Tibial nerve (tissue), 4 donors: ENCODE measurements around the gene SPAG7. TPM values are rescaled to one million over a fixed set of nuclear protein-coding genes. Genes with fewer than 3 reads are reported as not detected.

ENCODE experiments used
- DNase-seq, 2 donors: peaks; one replicate each; pipeline ENCODE4 v3.0.0-alpha.2; 2019; ENCODE audit warnings: low spot score in 2 of 2
- H3K27ac ChIP-seq, 4 donors: fragments of 200-600 bp; sonication (generic) in 3 of 4; one replicate each; pipeline ENCODE4 v1.5.1; 2017 to 2019; ENCODE audit warnings: mild to moderate bottlenecking in 1 of 4
- H3K27me3 ChIP-seq, 2 donors: fragments of 200-600 bp; sonication (generic) in 1 of 2; one replicate each; pipeline versions ENCODE4 v1.5.1 to v1.6.0; 2017 to 2019
- H3K36me3 ChIP-seq, 3 donors: fragments of 200-600 bp; sonication (generic); one replicate each; pipeline ENCODE4 v1.5.1; 2018 to 2019
- H3K4me1 ChIP-seq, 4 donors: fragments of 200-600 bp; sonication (generic) in 3 of 4; one replicate each; pipeline ENCODE4 v1.5.1; 2017 to 2019
- H3K4me3 ChIP-seq, 4 donors: fragments of 200-600 bp; sonication (generic) in 3 of 4; one replicate each; pipeline ENCODE4 v1.5.1; 2017 to 2019; ENCODE audit warnings: mild to moderate bottlenecking in 1 of 4, moderate library complexity in 1 of 4
- H3K9me3 ChIP-seq, 4 donors: fragments of 200-600 bp; sonication (generic) in 3 of 4; one replicate each; pipeline ENCODE4 v1.5.1; 2017 to 2019
- EP300 ChIP-seq, 2 donors: sonication (generic); formaldehyde crosslinking; IDR thresholded peaks; one replicate each; pipeline ENCODE4 v1.6.1; 2017; ENCODE audit warnings: antibody characterized with exemption in 2 of 2, mild to moderate bottlenecking in 1 of 2
- POLR2A ChIP-seq, 2 donors: fragments of 450-650 bp; IDR thresholded peaks; one replicate each; pipeline ENCODE4 v1.6.1; 2017; ENCODE audit warnings: antibody characterized with exemption in 2 of 2, mild to moderate bottlenecking in 2 of 2, moderate library complexity in 2 of 2
- WGBS, 2 donors: methylation state at CpG; one replicate each; pipeline ENCODE4 v1.1.5; 2018; 5-methylcytosine and 5-hydroxymethylcytosine counted together
- total RNA-seq, 4 donors: library from RNA; depleted of rRNA; stranded (reverse); fragments of >200 nt; gene quantifications; one replicate each; pipeline ENCODE4 v1.1.0, GENCODE V29; 2016
- TF ChIP-seq, protein P1 (sequence below), 5 experiments: fragments of 200-600 bp in 3 of 5; fragments of 450-650 bp in 2 of 5; sonication (generic) in 3 of 5; IDR thresholded peaks; one replicate each; pipeline ENCODE4 v1.5.1; 2016 to 2019; ENCODE audit warnings: antibody characterized with exemption in 5 of 5, mild to moderate bottlenecking in 3 of 5, moderate library complexity in 2 of 5

SPAG7 gene
- total RNA-seq, 4 donors from 2014 or later, result 36.9 to 70.0 (median 42.0) TPM

- 63 to 71% methylated on average over 11 of the region's 11 CpGs for WGBS, 2 donors
- Histone ChIP-seq H3K27ac (peak overlapping the region in 1 of 4 donors; percentile 95), H3K36me3 (peaks cover 0 to 46% (median 33%) of the 10 kb centered on the region in 3 donors), H3K27me3 (no peaks in the 10 kb centered on the region), H3K9me3 (no peaks in the 10 kb centered on the region), H3K4me1 (peaks cover 0 to 37% (median 22%) of the 10 kb centered on the region in 4 donors), H3K4me3 (peak overlapping the region in 1 of 4 donors; percentile 86)
- peak in 1 of 2 donors; percentile 37 for DNase-seq
- TF ChIP-seq, protein P1, sequence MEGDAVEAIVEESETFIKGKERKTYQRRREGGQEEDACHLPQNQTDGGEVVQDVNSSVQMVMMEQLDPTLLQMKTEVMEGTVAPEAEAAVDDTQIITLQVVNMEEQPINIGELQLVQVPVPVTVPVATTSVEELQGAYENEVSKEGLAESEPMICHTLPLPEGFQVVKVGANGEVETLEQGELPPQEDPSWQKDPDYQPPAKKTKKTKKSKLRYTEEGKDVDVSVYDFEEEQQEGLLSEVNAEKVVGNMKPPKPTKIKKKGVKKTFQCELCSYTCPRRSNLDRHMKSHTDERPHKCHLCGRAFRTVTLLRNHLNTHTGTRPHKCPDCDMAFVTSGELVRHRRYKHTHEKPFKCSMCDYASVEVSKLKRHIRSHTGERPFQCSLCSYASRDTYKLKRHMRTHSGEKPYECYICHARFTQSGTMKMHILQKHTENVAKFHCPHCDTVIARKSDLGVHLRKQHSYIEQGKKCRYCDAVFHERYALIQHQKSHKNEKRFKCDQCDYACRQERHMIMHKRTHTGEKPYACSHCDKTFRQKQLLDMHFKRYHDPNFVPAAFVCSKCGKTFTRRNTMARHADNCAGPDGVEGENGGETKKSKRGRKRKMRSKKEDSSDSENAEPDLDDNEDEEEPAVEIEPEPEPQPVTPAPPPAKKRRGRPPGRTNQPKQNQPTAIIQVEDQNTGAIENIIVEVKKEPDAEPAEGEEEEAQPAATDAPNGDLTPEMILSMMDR (IDR thresholded peaks at IDR 0.05), result no peak
- no peak for TF ChIP-seq POLR2A (IDR thresholded peaks at IDR 0.05)
- TF ChIP-seq EP300 (IDR thresholded peaks at IDR 0.05), result no peak
Measured at GRCh38 chr17:5000237-5000639, 32.6 kb upstream of the SPAG7 start.

GRCh38 chr17:4999430-5000093, 31.9 kb upstream of the SPAG7 start:
- TF ChIP-seq EP300 (IDR thresholded peaks at IDR 0.05), result no peak
- TF ChIP-seq, protein P1 (IDR thresholded peaks at IDR 0.05), result no peak
- TF ChIP-seq POLR2A (IDR thresholded peaks at IDR 0.05), result no peak
- WGBS, 2 donors, result 63 to 68% methylated on average over 12 of the region's 12 CpGs
- peak overlapping the region in 3 of 4 donors; percentile 91 to 96 (median 95) for H3K27ac ChIP-seq
- peaks cover 0 to 39% (median 26%) of the 10 kb centered on the region in 3 donors for H3K36me3 ChIP-seq
- no peaks in the 10 kb centered on the region for H3K9me3 ChIP-seq
- H3K4me1 ChIP-seq, result peaks cover 0 to 37% (median 22%) of the 10 kb centered on the region in 4 donors
- peak overlapping the region in 3 of 4 donors; percentile 69 to 96 (median 86) for H3K4me3 ChIP-seq
- H3K27me3 ChIP-seq, result no peaks in the 10 kb centered on the region
- no peak for DNase-seq

DNA sequence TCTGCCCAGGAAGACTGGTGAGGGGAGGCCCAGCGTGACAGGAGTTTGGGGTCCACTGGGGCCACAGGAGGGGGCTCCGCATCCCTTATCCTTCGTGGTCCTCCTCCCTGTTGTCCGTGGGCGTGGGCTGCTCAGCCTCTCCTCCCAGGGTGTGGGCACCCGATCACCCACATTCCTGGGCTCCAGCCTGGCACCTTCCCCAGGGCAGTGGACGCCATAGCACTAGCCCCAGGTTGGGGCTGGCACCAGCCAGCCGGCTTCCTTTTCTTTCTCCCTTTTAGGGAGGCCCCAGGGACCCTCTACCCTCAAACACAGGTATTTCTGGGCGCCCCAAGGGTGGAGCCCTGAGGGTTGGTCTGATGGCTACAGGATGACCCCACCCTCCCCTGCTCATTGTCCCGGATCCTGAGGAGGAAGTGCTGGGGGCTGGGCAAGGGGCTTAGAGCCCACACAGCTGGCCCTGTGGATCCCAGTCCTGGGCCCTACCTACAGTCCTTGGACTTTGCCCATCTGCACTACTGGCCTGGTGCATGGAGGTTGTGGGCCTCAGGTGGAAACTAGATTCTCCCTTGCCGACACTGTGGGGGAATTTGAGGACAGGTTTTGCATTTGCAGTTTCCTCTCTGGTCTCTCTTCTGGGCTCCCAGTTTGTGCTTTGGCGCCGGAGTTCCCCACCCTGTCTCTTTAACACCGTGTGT, 31.3 kb upstream of the SPAG7 start:
- no peak for TF ChIP-seq POLR2A (IDR thresholded peaks at IDR 0.05)
- TF ChIP-seq, protein P1 (IDR thresholded peaks at IDR 0.05), result no peak
- TF ChIP-seq EP300 (IDR thresholded peaks at IDR 0.05), result no peak
- Histone ChIP-seq H3K27me3 (no peaks in the 10 kb centered on the region), H3K27ac (peak overlapping the region in 3 of 4 donors; percentile 91 to 96 (median 95)), H3K4me3 (peak overlapping the region; percentile 69 to 96 (median 88)), H3K4me1 (peaks cover 0 to 37% (median 22%) of the 10 kb centered on the region in 4 donors), H3K36me3 (peaks cover 0 to 32% (median 19%) of the 10 kb centered on the region in 3 donors), H3K9me3 (no peaks in the 10 kb centered on the region)
- no peak for DNase-seq
- 14 to 16% methylated on average over 11 to 12 of the region's 14 CpGs for WGBS, 2 donors

- DNase-seq, result no peak
- H3K9me3 ChIP-seq, result no peaks in the 10 kb centered on the region
- 1% methylated on average over 53 to 55 of the region's 55 CpGs for WGBS, 2 donors
- H3K27ac ChIP-seq, result peak overlapping the region; percentile 89 to 96 (median 93)
- H3K27me3 ChIP-seq, result no peaks in the 10 kb centered on the region
- H3K4me1 ChIP-seq, result peaks cover 0 to 37% (median 22%) of the 10 kb centered on the region in 4 donors
- H3K4me3 ChIP-seq, result peak overlapping the region; percentile 69 to 96 (median 88)
- TF ChIP-seq EP300 (IDR thresholded peaks at IDR 0.05) (no peak), POLR2A (IDR thresholded peaks at IDR 0.05) (peak in 1 of 2 donors; percentile 49)
- TF ChIP-seq, protein P1 (IDR thresholded peaks at IDR 0.05), result no peak
- peaks cover 0 to 25% (median 18%) of the 10 kb centered on the region in 3 donors for H3K36me3 ChIP-seq
Measured at GRCh38 chr17:4998027-4998731, 30.6 kb upstream of the SPAG7 start.
